ENCODE results near the gene LAMB2.

The LAMB2 gene

GRCh38 chr3:49120096-49120437 lies 12.8 kb downstream of the LAMB2 start:
- DNase-seq = no peak

GRCh38 chr3:49119439-49119838 lies 13.4 kb downstream of the LAMB2 start:
- no peak for DNase-seq

GRCh38 chr3:49119036-49119435 lies 13.8 kb downstream of the LAMB2 start:
- DNase-seq = no peak

GRCh38 chr3:49112262-49112661 lies 20.6 kb downstream of the LAMB2 start:
- no peak for DNase-seq

- no peak for DNase-seq
Measured at GRCh38 chr3:49111347-49111746, 21.5 kb downstream of the LAMB2 start.

GRCh38 chr3:49110780-49111179 lies 22.1 kb downstream of the LAMB2 start:
- no peak for DNase-seq

GRCh38 chr3:49108346-49108745 lies 24.5 kb downstream of the LAMB2 start:
- DNase-seq = no peak

- peak; percentile 66 for DNase-seq
Measured at GRCh38 chr3:49104427-49105291, 28.2 kb downstream of the LAMB2 start, which contains the start of gene QARS1. TSS of gene QARS1 (minus strand) at chr3:49104757. CDS start at chr3:49104733, 24 bp downstream.

GRCh38 chr3:49104052-49104426 lies 28.8 kb downstream of the LAMB2 start:
- DNase-seq = no peak

GRCh38 chr3:49100046-49100615 lies 32.7 kb downstream of the LAMB2 start:
- DNase-seq = no peak

GRCh38 chr3:49098910-49099630 lies 33.8 kb downstream of the LAMB2 start:
- no peak for DNase-seq

- DNase-seq = no peak
Measured at GRCh38 chr3:49098429-49098828, 34.4 kb downstream of the LAMB2 start.

- peak; percentile 80 for DNase-seq
Measured at GRCh38 chr3:49093853-49094767, 38.7 kb downstream of the LAMB2 start, which contains the start of gene QRICH1. TSS of gene QRICH1 (minus strand) at chr3:49094071. CDS start at chr3:49077017, 17,054 bp downstream.

- DNase-seq = peak; percentile 76
Measured at GRCh38 chr3:49092938-49093852, 39.7 kb downstream of the LAMB2 start.

- DNase-seq = no peak
Measured at GRCh38 chr3:49081429-49081828, 51.4 kb downstream of the LAMB2 start.

GRCh38 chr3:49079270-49079669 lies 53.6 kb downstream of the LAMB2 start:
- DNase-seq = no peak

GRCh38 chr3:49076646-49077045 lies 56.2 kb downstream of the LAMB2 start:
- no peak for DNase-seq

GRCh38 chr3:49076116-49076515 lies 56.7 kb downstream of the LAMB2 start:
- no peak for DNase-seq
